ENCODE data around the gene TDRD7.

Gene TDRD7

DNA sequence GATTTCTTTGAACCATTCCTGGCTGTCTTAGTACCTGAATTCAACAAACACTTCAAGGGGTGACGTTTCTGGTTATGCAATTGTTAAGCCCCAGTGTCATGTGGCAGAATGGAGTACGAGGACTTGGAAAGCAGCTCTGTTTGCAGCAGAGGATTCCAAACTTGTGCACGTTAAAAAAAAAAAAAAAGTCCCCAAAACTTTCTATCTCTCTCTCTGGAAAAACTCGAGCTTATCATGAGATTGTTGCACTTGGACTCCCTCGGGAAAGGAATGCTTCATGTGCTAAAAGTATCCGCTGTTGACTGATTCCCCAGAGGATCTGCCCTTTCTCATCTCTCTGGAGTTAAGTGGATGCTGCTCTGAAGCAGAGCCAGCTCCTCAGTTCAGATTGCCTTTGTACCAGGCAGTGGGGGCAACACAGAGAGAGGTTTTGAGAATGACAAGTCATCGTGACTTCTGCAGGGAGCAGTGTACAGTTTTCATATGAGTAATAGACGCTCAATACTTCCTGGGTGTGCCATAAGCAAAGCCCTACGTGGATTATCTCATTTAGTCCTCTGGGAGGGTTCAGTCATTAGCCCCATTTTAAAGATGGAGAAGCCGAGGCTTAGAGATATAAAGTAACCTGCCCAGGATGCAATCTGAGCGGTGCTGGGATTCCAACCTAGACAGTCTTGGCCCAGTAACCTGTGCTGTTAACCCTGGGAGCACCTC lies 117.6 kb downstream of the TDRD7 start:
- Histone ChIP-seq H3K27ac (ENCODE audit: low read depth, low read length) (no peak overlapping the region), H3K4me1 (ENCODE audit: control insufficient read depth, insufficient read depth, low read length) (peaks cover 20% of the 10 kb centered on the region), H3K27me3 (ENCODE audit: control insufficient read depth, insufficient read depth, low read length) (no peaks in the 10 kb centered on the region), H3K9me3 (ENCODE audit: control insufficient read depth, insufficient read depth, low read length) (no peaks in the 10 kb centered on the region), H3K36me3 (ENCODE audit: control insufficient read depth, insufficient read depth, low read length) (no peaks in the 10 kb centered on the region), H3K4me3 (ENCODE audit: low read depth, low read length) (no peak overlapping the region), H3K9ac (ENCODE audit: low read depth, low read length) (no peak overlapping the region)

DNA sequence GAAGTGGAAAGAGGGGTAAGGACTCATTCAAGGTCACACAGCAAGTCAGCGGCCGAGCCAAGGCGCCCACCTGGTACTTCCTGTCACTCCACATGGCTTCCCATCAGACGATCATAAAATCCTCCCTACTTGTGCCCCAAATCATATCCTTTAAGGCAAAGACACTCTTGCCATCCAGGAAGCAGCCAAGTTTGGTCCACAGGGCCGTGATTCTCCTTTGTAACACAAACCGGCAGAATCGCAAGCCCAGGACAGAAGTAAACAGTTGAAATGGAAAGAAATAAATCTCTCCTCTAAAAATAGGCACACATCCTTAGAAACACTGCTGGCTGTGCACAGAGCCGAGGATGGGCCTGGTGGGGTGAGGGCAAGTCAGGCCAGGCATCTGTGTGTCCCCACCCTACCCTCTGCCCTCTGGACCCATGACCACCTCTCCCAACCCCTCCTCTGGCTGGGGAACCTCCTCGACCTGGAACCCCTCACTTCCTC lies 120.0 kb downstream of the TDRD7 start:
- H3K4me3 ChIP-seq (ENCODE audit: low read depth, low read length): no peak overlapping the region
- H3K4me1 ChIP-seq (ENCODE audit: control insufficient read depth, insufficient read depth, low read length): peaks cover 20% of the 10 kb centered on the region
- H3K9me3 ChIP-seq (ENCODE audit: control insufficient read depth, insufficient read depth, low read length): no peaks in the 10 kb centered on the region
- no peaks in the 10 kb centered on the region for H3K27me3 ChIP-seq (ENCODE audit: control insufficient read depth, insufficient read depth, low read length)
- H3K9ac ChIP-seq (ENCODE audit: low read depth, low read length): no peak overlapping the region
- no peak overlapping the region for H3K27ac ChIP-seq (ENCODE audit: low read depth, low read length)
- no peaks in the 10 kb centered on the region for H3K36me3 ChIP-seq (ENCODE audit: control insufficient read depth, insufficient read depth, low read length)

DNA sequence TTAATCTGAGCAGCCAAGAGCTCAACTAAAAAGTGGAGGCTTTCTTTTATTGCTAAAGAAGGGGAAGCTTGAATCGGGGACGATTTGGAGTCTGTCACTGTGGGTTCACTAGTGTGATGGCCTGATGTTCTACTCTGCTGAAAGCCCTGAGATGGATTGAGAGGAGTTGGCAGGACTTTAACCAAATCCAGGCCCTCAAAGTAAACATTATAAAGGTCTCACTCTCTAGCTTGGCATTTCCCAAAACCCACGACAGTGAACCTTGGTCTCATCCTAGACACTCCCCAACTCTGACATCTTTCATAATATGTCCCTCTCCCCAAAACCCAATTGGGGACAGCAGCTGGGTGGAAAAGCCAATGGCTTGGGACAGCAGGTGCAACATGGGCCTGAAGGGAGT lies 122.3 kb downstream of the TDRD7 start:
- no peaks in the 10 kb centered on the region; the same call in 1 of the 2 replicates for H3K4me1 ChIP-seq (ENCODE audit: control insufficient read depth, insufficient read depth, low read length)
- H3K27ac ChIP-seq (ENCODE audit: low read depth, low read length): no peak overlapping the region
- H3K4me3 ChIP-seq (ENCODE audit: low read depth, low read length): no peak overlapping the region
- no peaks in the 10 kb centered on the region for H3K27me3 ChIP-seq (ENCODE audit: control insufficient read depth, insufficient read depth, low read length)
- H3K9ac ChIP-seq (ENCODE audit: low read depth, low read length): no peak overlapping the region
- no peaks in the 10 kb centered on the region for H3K36me3 ChIP-seq (ENCODE audit: control insufficient read depth, insufficient read depth, low read length)
- no peaks in the 10 kb centered on the region for H3K9me3 ChIP-seq (ENCODE audit: control insufficient read depth, insufficient read depth, low read length)

DNA sequence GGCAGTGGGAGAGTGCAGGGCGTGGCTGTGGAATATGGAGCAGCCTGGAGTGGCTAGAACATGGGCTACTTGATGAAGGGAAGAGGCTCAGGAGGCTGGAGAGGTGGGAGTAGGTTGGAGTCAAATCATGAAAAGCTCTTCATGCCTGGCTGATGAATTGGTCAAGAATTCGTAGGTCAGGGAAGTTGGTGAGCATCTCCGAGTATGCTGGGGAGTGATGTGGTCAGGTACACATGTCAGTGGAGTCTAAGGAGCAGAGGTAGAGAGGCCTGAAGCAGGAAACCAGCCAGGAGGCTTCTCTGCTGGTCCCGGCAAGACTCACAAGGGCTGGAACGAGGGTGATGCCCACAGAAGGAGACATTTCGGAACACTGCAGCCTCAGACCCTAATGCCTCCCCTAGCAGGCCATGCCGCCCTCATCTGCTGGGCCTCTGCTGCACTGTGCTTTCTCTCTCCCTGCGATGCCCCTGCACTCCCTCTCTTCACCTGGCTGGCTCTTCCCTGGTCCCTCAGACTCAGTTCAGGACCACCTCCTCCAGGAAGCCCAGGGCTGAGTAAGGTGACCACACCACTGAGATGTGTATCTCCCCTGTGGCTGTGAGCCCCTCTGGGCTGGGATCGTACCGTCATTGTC lies 123.2 kb downstream of the TDRD7 start:
- no peaks in the 10 kb centered on the region for H3K9me3 ChIP-seq (ENCODE audit: control insufficient read depth, insufficient read depth, low read length)
- no peak overlapping the region for H3K4me3 ChIP-seq (ENCODE audit: low read depth, low read length)
- H3K4me1 ChIP-seq (ENCODE audit: control insufficient read depth, insufficient read depth, low read length): no peaks in the 10 kb centered on the region
- H3K27me3 ChIP-seq (ENCODE audit: control insufficient read depth, insufficient read depth, low read length): no peaks in the 10 kb centered on the region
- no peak overlapping the region for H3K27ac ChIP-seq (ENCODE audit: low read depth, low read length)
- no peak overlapping the region for H3K9ac ChIP-seq (ENCODE audit: low read depth, low read length)
- H3K36me3 ChIP-seq (ENCODE audit: control insufficient read depth, insufficient read depth, low read length): no peaks in the 10 kb centered on the region

DNA sequence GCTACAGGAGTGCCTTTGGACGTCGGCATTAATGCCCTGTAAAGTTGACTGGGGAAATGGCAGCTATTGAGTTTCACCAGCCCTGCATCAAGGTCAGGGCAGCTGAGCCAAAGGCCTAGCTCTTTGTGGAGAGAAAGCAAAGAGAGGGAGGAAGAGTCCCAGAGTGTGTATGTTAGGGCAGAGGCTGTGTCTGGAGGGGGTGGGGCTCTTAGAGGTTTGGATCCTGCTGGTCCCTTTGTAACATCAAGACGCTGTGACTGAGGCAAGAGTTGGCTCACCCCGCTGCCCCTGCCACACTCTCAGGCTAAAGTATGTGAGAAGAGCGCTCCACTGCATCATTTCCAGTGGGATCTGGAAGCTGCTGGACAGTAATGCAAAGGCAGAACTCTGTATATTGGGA lies 123.9 kb downstream of the TDRD7 start:
- no peak overlapping the region for H3K27ac ChIP-seq (ENCODE audit: low read depth, low read length)
- no peak overlapping the region for H3K4me3 ChIP-seq (ENCODE audit: low read depth, low read length)
- H3K9me3 ChIP-seq (ENCODE audit: control insufficient read depth, insufficient read depth, low read length): no peaks in the 10 kb centered on the region
- no peak overlapping the region for H3K9ac ChIP-seq (ENCODE audit: low read depth, low read length)
- H3K4me1 ChIP-seq (ENCODE audit: control insufficient read depth, insufficient read depth, low read length): no peaks in the 10 kb centered on the region
- H3K27me3 ChIP-seq (ENCODE audit: control insufficient read depth, insufficient read depth, low read length): no peaks in the 10 kb centered on the region
- H3K36me3 ChIP-seq (ENCODE audit: control insufficient read depth, insufficient read depth, low read length): no peaks in the 10 kb centered on the region

GRCh38 chr9:97536480-97536879 lies 124.6 kb downstream of the TDRD7 start:
- no peaks in the 10 kb centered on the region for H3K4me1 ChIP-seq (ENCODE audit: control insufficient read depth, insufficient read depth, low read length)
- no peaks in the 10 kb centered on the region for H3K27me3 ChIP-seq (ENCODE audit: control insufficient read depth, insufficient read depth, low read length)
- H3K4me3 ChIP-seq (ENCODE audit: low read depth, low read length): no peak overlapping the region
- no peaks in the 10 kb centered on the region for H3K36me3 ChIP-seq (ENCODE audit: control insufficient read depth, insufficient read depth, low read length)
- H3K27ac ChIP-seq (ENCODE audit: low read depth, low read length): no peak overlapping the region
- H3K9ac ChIP-seq (ENCODE audit: low read depth, low read length): no peak overlapping the region
- H3K9me3 ChIP-seq (ENCODE audit: control insufficient read depth, insufficient read depth, low read length): no peaks in the 10 kb centered on the region

GRCh38 chr9:97543561-97543960 lies 131.7 kb downstream of the TDRD7 start:
- Histone ChIP-seq H3K36me3 (ENCODE audit: control insufficient read depth, insufficient read depth, low read length) (no peaks in the 10 kb centered on the region), H3K9me3 (ENCODE audit: control insufficient read depth, insufficient read depth, low read length) (no peaks in the 10 kb centered on the region), H3K4me1 (ENCODE audit: control insufficient read depth, insufficient read depth, low read length) (peaks cover 12% of the 10 kb centered on the region; the same call in 1 of the 2 replicates), H3K4me3 (ENCODE audit: low read depth, low read length) (no peak overlapping the region), H3K9ac (ENCODE audit: low read depth, low read length) (no peak overlapping the region), H3K27ac (ENCODE audit: low read depth, low read length) (no peak overlapping the region), H3K27me3 (ENCODE audit: control insufficient read depth, insufficient read depth, low read length) (no peaks in the 10 kb centered on the region)

DNA sequence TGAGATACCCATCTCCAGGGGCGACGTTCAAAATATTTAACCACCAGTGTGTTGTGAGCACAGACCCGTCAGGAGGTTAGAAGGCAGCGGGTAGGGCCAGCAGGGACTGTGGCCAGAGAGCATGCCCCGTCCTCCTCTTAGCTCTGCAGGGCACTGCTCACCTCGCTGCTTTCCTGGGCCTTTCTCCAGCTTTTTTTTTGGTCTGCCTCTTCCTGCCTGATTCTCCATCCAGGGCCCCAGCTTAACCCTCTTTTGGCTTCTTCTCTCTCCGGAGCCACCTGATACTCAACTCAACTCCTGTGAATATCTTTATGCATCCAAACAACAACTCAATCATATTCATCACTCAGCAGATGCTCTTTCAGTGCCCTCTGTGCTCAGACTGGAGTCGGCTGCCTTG lies 133.6 kb downstream of the TDRD7 start:
- Histone ChIP-seq H3K36me3 (ENCODE audit: control insufficient read depth, insufficient read depth, low read length) (no peaks in the 10 kb centered on the region), H3K9ac (ENCODE audit: low read depth, low read length) (no peak overlapping the region), H3K27ac (ENCODE audit: low read depth, low read length) (no peak overlapping the region), H3K27me3 (ENCODE audit: control insufficient read depth, insufficient read depth, low read length) (no peaks in the 10 kb centered on the region), H3K4me1 (ENCODE audit: control insufficient read depth, insufficient read depth, low read length) (peaks cover 12% of the 10 kb centered on the region; the same call in 1 of the 2 replicates), H3K4me3 (ENCODE audit: low read depth, low read length) (no peak overlapping the region), H3K9me3 (ENCODE audit: control insufficient read depth, insufficient read depth, low read length) (no peaks in the 10 kb centered on the region)
